Adrenal gland (tissue), 5 donors: ENCODE results near the gene SF3B2.

ENCODE experiments used
- POLR2A ChIP-seq, 2 donors: fragments of 450-650 bp; IDR thresholded peaks; one replicate each; pipeline ENCODE4 v1.6.1; 2017; ENCODE audit warnings: antibody characterized with exemption in 2 of 2, mild to moderate bottlenecking in 2 of 2, moderate library complexity in 1 of 2
- TF ChIP-seq, protein P1 (sequence below), 6 experiments: fragments of 450-650 bp in 4 of 6; fragments of 200-600 bp in 2 of 6; sonication (generic) in 1 of 6; IDR thresholded peaks; 1 replicate in 5 of 6; 2 replicates in 1 of 6; pipeline versions ENCODE4 v1.5.1 to v1.8.0; 2016 to 2021; ENCODE audit warnings: antibody characterized with exemption in 6 of 6, mild to moderate bottlenecking in 2 of 6, moderate library complexity in 1 of 6
- donor health status: DM: no; HTN: no; CAD: no.

DNA sequence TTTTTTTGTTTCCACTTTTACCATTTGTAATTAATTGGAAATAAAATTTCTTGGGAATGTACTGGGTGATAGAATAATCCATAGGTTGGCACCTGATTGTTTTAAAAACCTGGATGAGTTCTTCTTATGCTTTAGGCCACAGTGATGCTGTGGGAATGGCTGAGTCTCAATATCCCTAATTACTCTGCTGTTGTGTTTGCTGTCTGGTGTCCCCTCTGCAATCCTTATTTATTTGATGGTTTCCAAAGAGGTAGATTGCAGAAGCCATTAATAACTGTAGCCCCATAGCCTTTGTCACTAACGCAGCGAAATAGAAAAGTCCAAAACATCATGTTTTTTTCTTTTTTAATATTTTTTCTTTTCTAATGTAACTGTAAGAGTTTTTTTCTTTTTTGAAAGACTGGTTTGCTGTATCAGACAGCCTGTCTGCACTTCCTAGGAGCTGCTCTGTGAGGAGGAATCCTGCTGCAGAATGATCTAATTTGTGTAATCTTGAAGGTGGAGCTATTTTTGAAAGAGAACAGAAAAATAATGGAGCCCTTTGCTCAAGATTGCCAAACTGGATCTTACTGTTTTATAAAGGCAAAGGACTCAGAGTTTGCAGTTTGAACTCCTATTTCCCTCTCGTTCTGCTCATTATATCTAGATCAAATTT is 32.8 kb downstream of the SF3B2 start:
- TF ChIP-seq, protein P1, sequence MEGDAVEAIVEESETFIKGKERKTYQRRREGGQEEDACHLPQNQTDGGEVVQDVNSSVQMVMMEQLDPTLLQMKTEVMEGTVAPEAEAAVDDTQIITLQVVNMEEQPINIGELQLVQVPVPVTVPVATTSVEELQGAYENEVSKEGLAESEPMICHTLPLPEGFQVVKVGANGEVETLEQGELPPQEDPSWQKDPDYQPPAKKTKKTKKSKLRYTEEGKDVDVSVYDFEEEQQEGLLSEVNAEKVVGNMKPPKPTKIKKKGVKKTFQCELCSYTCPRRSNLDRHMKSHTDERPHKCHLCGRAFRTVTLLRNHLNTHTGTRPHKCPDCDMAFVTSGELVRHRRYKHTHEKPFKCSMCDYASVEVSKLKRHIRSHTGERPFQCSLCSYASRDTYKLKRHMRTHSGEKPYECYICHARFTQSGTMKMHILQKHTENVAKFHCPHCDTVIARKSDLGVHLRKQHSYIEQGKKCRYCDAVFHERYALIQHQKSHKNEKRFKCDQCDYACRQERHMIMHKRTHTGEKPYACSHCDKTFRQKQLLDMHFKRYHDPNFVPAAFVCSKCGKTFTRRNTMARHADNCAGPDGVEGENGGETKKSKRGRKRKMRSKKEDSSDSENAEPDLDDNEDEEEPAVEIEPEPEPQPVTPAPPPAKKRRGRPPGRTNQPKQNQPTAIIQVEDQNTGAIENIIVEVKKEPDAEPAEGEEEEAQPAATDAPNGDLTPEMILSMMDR (IDR thresholded peaks at IDR 0.05) = no peak
- no peak for TF ChIP-seq POLR2A (IDR thresholded peaks at IDR 0.05)
